ENCODE results near the gene TNRC6C. TPM values are rescaled to one million over a fixed set of nuclear protein-coding genes. Genes with fewer than 3 reads are reported as not detected.
A peak's percentile ranks its signal among the peaks of the same experiment; 100 is the strongest.

Gene TNRC6C
- total and polyA plus RNA-seq, 2 of the 13 experiments (the other 11 are each of a cell fraction or from before 2014, with no cell fraction given), result 0.66 to 4.9 TPM

DNA sequence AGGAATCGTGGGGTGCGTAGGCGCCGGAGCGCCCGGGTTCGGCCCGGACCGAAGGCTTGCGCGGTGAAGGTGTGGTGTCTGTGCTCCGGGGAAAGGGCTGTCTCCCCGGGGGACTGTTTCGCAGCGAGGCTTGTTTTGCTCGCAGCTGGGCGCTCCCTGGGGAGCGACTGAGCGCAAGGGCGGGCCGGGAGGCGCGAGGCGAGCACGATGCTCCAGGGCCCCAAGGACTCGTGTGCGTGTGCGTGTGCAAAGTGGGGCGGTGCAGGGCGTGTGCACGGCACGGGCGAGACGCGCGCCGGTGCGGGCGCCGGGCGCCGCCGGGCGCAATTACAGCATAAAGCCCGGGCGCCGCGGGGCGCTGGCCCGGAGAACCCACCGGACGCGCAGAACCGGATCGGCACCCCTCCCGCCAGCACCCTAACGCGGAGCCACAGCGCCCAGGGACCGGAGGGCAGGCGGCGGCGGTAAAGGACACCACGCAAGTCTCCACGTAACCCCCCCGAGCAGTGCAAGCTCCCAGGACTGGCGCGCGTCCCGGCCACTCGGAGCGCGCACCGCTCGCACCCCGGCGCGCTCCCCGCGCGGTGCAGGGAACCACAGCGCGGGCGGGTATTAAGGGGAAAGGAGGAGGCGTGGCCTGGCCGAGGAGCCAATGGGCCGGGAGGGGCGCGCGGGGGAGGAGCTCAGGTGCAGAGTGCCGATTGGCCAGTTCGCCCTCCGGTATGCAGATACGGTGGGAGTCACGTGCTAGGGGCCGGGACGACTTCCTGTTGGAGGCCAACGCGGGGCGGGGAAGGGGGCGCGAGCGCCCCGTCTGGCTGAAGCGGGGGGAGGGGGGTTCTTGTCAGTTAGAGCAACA, at the start of gene TNRC6C (continued):
- TF ChIP-seq RAD51 (IDR thresholded peaks at IDR 0.05; ENCODE audit: borderline replicate concordance), result peak; percentile 91
- no peak for TF ChIP-seq CCAR2 (optimal IDR thresholded peaks at IDR 0.05; ENCODE audit: low read depth, low read length)
- TF ChIP-seq, protein P1, sequence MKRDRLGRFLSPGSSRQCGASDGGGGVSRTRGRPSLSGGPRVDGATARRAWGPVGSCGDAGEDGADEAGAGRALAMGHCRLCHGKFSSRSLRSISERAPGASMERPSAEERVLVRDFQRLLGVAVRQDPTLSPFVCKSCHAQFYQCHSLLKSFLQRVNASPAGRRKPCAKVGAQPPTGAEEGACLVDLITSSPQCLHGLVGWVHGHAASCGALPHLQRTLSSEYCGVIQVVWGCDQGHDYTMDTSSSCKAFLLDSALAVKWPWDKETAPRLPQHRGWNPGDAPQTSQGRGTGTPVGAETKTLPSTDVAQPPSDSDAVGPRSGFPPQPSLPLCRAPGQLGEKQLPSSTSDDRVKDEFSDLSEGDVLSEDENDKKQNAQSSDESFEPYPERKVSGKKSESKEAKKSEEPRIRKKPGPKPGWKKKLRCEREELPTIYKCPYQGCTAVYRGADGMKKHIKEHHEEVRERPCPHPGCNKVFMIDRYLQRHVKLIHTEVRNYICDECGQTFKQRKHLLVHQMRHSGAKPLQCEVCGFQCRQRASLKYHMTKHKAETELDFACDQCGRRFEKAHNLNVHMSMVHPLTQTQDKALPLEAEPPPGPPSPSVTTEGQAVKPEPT (CRISPR knock-in tag; IDR thresholded peaks at IDR 0.05; ENCODE audit: low read depth), result peak; percentile 90
- TF ChIP-seq HNRNPLL (IDR thresholded peaks at IDR 0.05; ENCODE audit: low read depth, low read length, poor library complexity, severe bottlenecking), result peak; percentile 72
- TF ChIP-seq ZNF224 (CRISPR knock-in tag; IDR thresholded peaks at IDR 0.05), result no peak; the same call in 1 of the 2 replicates
- TF ChIP-seq, protein P2, sequence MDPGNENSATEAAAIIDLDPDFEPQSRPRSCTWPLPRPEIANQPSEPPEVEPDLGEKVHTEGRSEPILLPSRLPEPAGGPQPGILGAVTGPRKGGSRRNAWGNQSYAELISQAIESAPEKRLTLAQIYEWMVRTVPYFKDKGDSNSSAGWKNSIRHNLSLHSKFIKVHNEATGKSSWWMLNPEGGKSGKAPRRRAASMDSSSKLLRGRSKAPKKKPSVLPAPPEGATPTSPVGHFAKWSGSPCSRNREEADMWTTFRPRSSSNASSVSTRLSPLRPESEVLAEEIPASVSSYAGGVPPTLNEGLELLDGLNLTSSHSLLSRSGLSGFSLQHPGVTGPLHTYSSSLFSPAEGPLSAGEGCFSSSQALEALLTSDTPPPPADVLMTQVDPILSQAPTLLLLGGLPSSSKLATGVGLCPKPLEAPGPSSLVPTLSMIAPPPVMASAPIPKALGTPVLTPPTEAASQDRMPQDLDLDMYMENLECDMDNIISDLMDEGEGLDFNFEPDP (CRISPR knock-in tag; conservative IDR thresholded peaks at IDR 0.05), result no peak
- TF ChIP-seq ZFP1 (CRISPR knock-in tag; IDR thresholded peaks at IDR 0.05), result no peak
- TF ChIP-seq PTBP1 (IDR thresholded peaks at IDR 0.05; ENCODE audit: low read depth, low read length, poor library complexity, severe bottlenecking), result peak; percentile 46
- peak; percentile 93 for TF ChIP-seq TEAD3 (CRISPR knock-in tag; optimal IDR thresholded peaks at IDR 0.05; ENCODE audit: borderline replicate concordance)
- TF ChIP-seq REL (CRISPR knock-in tag; conservative IDR thresholded peaks at IDR 0.05), result 0 out of 2 replicates have a peak, but pooled peaks have one; percentile 34
- TF ChIP-seq EZH2 (conservative IDR thresholded peaks at IDR 0.05; ENCODE audit: low read depth, low read length), result no peak; the same call in 1 of the 2 replicates
- TF ChIP-seq SMYD3 (CRISPR knock-in tag; IDR thresholded peaks at IDR 0.05), result 0 out of 2 replicates have a peak, but pooled peaks have one; percentile 22
- peak; percentile 12; the same call in 1 of the 2 replicates for TF ChIP-seq IRF2 (CRISPR knock-in tag; IDR thresholded peaks at IDR 0.05)
- peak; percentile 98 for TF ChIP-seq SALL2 (CRISPR knock-in tag; IDR thresholded peaks at IDR 0.05)
- TF ChIP-seq AGO1 (IDR thresholded peaks at IDR 0.05; ENCODE audit: low read depth, low read length, poor library complexity, severe bottlenecking), result peak; percentile 66
- TF ChIP-seq SOX6 (IDR thresholded peaks at IDR 0.05), result no peak
- TF ChIP-seq SOX6 (CRISPR knock-in tag; IDR thresholded peaks at IDR 0.05), result no peak; the same call in none of the 2 replicates
- TF ChIP-seq, protein P3, sequence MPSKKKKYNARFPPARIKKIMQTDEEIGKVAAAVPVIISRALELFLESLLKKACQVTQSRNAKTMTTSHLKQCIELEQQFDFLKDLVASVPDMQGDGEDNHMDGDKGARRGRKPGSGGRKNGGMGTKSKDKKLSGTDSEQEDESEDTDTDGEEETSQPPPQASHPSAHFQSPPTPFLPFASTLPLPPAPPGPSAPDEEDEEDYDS (CRISPR knock-in tag; IDR thresholded peaks at IDR 0.05), result peak; percentile 100
- peak; percentile 68; the same call in 1 of the 2 replicates for TF ChIP-seq TP53 (CRISPR knock-in tag; conservative IDR thresholded peaks at IDR 0.05)
- no peak for TF ChIP-seq TCF7L2 (IDR thresholded peaks at IDR 0.05; ENCODE audit: low read depth, low read length)
- TF ChIP-seq GPN1 (CRISPR knock-in tag; IDR thresholded peaks at IDR 0.05; ENCODE audit: borderline replicate concordance), result 0 out of 2 replicates have a peak, but pooled peaks have one; percentile 12
- no peak for TF ChIP-seq MBD4 (IDR thresholded peaks at IDR 0.05; ENCODE audit: borderline replicate concordance, low read length)
- 0 out of 2 replicates have a peak, but pooled peaks have one; percentile 77 for TF ChIP-seq ZNF543 (CRISPR knock-in tag; IDR thresholded peaks at IDR 0.05)
- TF ChIP-seq DR1 (CRISPR knock-in tag; IDR thresholded peaks at IDR 0.05), result peak; percentile 100
- TF ChIP-seq ZNF709 (CRISPR knock-in tag; IDR thresholded peaks at IDR 0.05), result peak; percentile 15; the same call in 1 of the 2 replicates
- TF ChIP-seq RBM22 (optimal IDR thresholded peaks at IDR 0.05; ENCODE audit: low read length), result peak; percentile 83
